HUES6 (cell line): Measurements from ENCODE around the gene SLC9A9.

Source experiments
- H3K27ac ChIP-seq: 2 replicates; pipeline ENCODE4 v1.7.0; 2013; ENCODE audit warnings: low read depth, mild to moderate bottlenecking, low read length, inconsistent platforms
- H3K27me3 ChIP-seq: 2 replicates; pipeline ENCODE4 v1.6.1; 2013; ENCODE audit warnings: low read length; ENCODE audit not compliant: control insufficient read depth, insufficient read depth
- H3K36me3 ChIP-seq: 2 replicates; pipeline ENCODE4 v1.6.1; 2013; ENCODE audit warnings: low read length; ENCODE audit not compliant: control insufficient read depth, insufficient read depth
- H3K4me1 ChIP-seq: 2 replicates; pipeline ENCODE4 v1.6.1; 2013; ENCODE audit warnings: low read length; ENCODE audit not compliant: control insufficient read depth, insufficient read depth
- H3K4me3 ChIP-seq: 2 replicates; pipeline ENCODE4 v1.5.1; 2013; ENCODE audit warnings: low read depth, low read length
- H3K9ac ChIP-seq: one replicate; pipeline ENCODE4 v1.6.1; 2013; ENCODE audit warnings: mild to moderate bottlenecking, low read length
- H3K9me3 ChIP-seq: 2 replicates; pipeline ENCODE4 v1.6.1; 2013; ENCODE audit warnings: low read depth, low read length; ENCODE audit not compliant: control insufficient read depth, insufficient read depth

The SLC9A9 gene

GRCh38 chr3:143464850-143465249, 383.4 kb downstream of the SLC9A9 start:
- Histone ChIP-seq H3K9ac (no peak overlapping the region), H3K36me3 (no peaks in the 10 kb centered on the region), H3K9me3 (no peaks in the 10 kb centered on the region), H3K4me3 (no peak overlapping the region), H3K4me1 (no peaks in the 10 kb centered on the region), H3K27ac (no peak overlapping the region), H3K27me3 (no peaks in the 10 kb centered on the region)

GRCh38 chr3:143455480-143455879, 392.8 kb downstream of the SLC9A9 start:
- Histone ChIP-seq H3K4me1 (no peaks in the 10 kb centered on the region), H3K9ac (no peak overlapping the region), H3K9me3 (no peaks in the 10 kb centered on the region), H3K4me3 (no peak overlapping the region), H3K36me3 (no peaks in the 10 kb centered on the region), H3K27ac (no peak overlapping the region), H3K27me3 (no peaks in the 10 kb centered on the region)

- Histone ChIP-seq H3K9ac (no peak overlapping the region), H3K36me3 (no peaks in the 10 kb centered on the region), H3K27me3 (no peaks in the 10 kb centered on the region), H3K9me3 (no peaks in the 10 kb centered on the region), H3K4me1 (no peaks in the 10 kb centered on the region), H3K4me3 (no peak overlapping the region), H3K27ac (no peak overlapping the region)
Observed at GRCh38 chr3:143450632-143451031, 397.6 kb downstream of the SLC9A9 start.

GRCh38 chr3:143447491-143447890, 400.8 kb downstream of the SLC9A9 start:
- Histone ChIP-seq H3K9me3 (no peaks in the 10 kb centered on the region), H3K36me3 (no peaks in the 10 kb centered on the region), H3K4me1 (no peaks in the 10 kb centered on the region), H3K27ac (no peak overlapping the region), H3K4me3 (no peak overlapping the region), H3K27me3 (no peaks in the 10 kb centered on the region), H3K9ac (no peak overlapping the region)

GRCh38 chr3:143445118-143445517, 403.1 kb downstream of the SLC9A9 start:
- H3K27me3 ChIP-seq, result no peaks in the 10 kb centered on the region
- no peak overlapping the region for H3K27ac ChIP-seq
- H3K36me3 ChIP-seq, result no peaks in the 10 kb centered on the region
- no peak overlapping the region for H3K4me3 ChIP-seq
- H3K9me3 ChIP-seq, result no peaks in the 10 kb centered on the region
- no peak overlapping the region for H3K9ac ChIP-seq
- H3K4me1 ChIP-seq, result no peaks in the 10 kb centered on the region

GRCh38 chr3:143443851-143444331, 404.4 kb downstream of the SLC9A9 start:
- Histone ChIP-seq H3K36me3 (no peaks in the 10 kb centered on the region), H3K9ac (no peak overlapping the region), H3K9me3 (no peaks in the 10 kb centered on the region), H3K4me1 (no peaks in the 10 kb centered on the region), H3K27me3 (no peaks in the 10 kb centered on the region), H3K27ac (no peak overlapping the region), H3K4me3 (no peak overlapping the region)

GRCh38 chr3:143442814-143443447, 405.3 kb downstream of the SLC9A9 start:
- Histone ChIP-seq H3K27me3 (no peaks in the 10 kb centered on the region), H3K9me3 (no peaks in the 10 kb centered on the region), H3K4me3 (no peak overlapping the region), H3K9ac (no peak overlapping the region), H3K36me3 (no peaks in the 10 kb centered on the region), H3K27ac (no peak overlapping the region), H3K4me1 (no peaks in the 10 kb centered on the region)

GRCh38 chr3:143441516-143442171, 406.6 kb downstream of the SLC9A9 start:
- Histone ChIP-seq H3K4me3 (no peak overlapping the region), H3K4me1 (no peaks in the 10 kb centered on the region), H3K9ac (no peak overlapping the region), H3K27me3 (no peaks in the 10 kb centered on the region), H3K9me3 (no peaks in the 10 kb centered on the region), H3K36me3 (no peaks in the 10 kb centered on the region), H3K27ac (no peak overlapping the region)

- Histone ChIP-seq H3K36me3 (no peaks in the 10 kb centered on the region), H3K9me3 (no peaks in the 10 kb centered on the region), H3K27ac (no peak overlapping the region), H3K4me3 (no peak overlapping the region), H3K27me3 (no peaks in the 10 kb centered on the region), H3K9ac (no peak overlapping the region), H3K4me1 (no peaks in the 10 kb centered on the region)
Observed at GRCh38 chr3:143439817-143440216, 408.5 kb downstream of the SLC9A9 start.

GRCh38 chr3:143437405-143437804, 410.9 kb downstream of the SLC9A9 start:
- no peaks in the 10 kb centered on the region for H3K9me3 ChIP-seq
- H3K27ac ChIP-seq, result no peak overlapping the region
- H3K36me3 ChIP-seq, result no peaks in the 10 kb centered on the region
- H3K4me3 ChIP-seq, result no peak overlapping the region
- H3K4me1 ChIP-seq, result no peaks in the 10 kb centered on the region
- no peaks in the 10 kb centered on the region for H3K27me3 ChIP-seq
- no peak overlapping the region for H3K9ac ChIP-seq

GRCh38 chr3:143436231-143436930, 411.9 kb downstream of the SLC9A9 start:
- Histone ChIP-seq H3K9ac (no peak overlapping the region), H3K27ac (no peak overlapping the region), H3K4me1 (no peaks in the 10 kb centered on the region), H3K9me3 (no peaks in the 10 kb centered on the region), H3K4me3 (no peak overlapping the region), H3K36me3 (no peaks in the 10 kb centered on the region), H3K27me3 (no peaks in the 10 kb centered on the region)
